ENCODE measurements around the gene PNLIPRP2. TPM values are rescaled to one million over a fixed set of nuclear protein-coding genes. Genes with fewer than 3 reads are reported as not detected.

The PNLIPRP2 gene
- total RNA-seq, 1 experiment from 2014 or later = 1.1 TPM

- no peak overlapping the region for H3K27ac ChIP-seq (ENCODE audit: low read depth, low read length)
- no peaks in the 10 kb centered on the region for H4K20me1 ChIP-seq (ENCODE audit: insufficient read depth)
- TF ChIP-seq ZBTB33 (IDR thresholded peaks at IDR 0.05; ENCODE audit: extremely low read depth, insufficient replicate concordance, low read length) = no peak
- TF ChIP-seq FOSL1 (IDR thresholded peaks at IDR 0.05; ENCODE audit: low read depth) = no peak
- no peak for TF ChIP-seq REST (IDR thresholded peaks at IDR 0.05; ENCODE audit: low read depth)
- no peak for TF ChIP-seq ZNF274 (IDR thresholded peaks at IDR 0.05; ENCODE audit: low read depth, low read length)
- ATAC-seq = no peak
- BruUV-seq (replicated peaks) = no TSS peak
- peaks cover 35% of the 10 kb centered on the region for H3K27me3 ChIP-seq (ENCODE audit: insufficient read depth, low read length)
- no peaks in the 10 kb centered on the region for H3K36me3 ChIP-seq (ENCODE audit: control insufficient read depth in 1 of 2, insufficient read depth in 2 of 2, low read length in 2 of 2)
- H3K9ac ChIP-seq (ENCODE audit: low read length) = no peak overlapping the region
- no peak overlapping the region for H3K4me2 ChIP-seq (ENCODE audit: low read length)
- intact Hi-C loops (cut with micrococcal nuclease) = no loop called here
- H3K4me3 ChIP-seq (replicated peaks in 1 of 2; ENCODE audit: low read depth in 1 of 2, low read length in 2 of 2) = no peak overlapping the region
- H3K79me2 ChIP-seq (ENCODE audit: insufficient read depth, low read length) = no peaks in the 10 kb centered on the region
- H3K9me3 ChIP-seq (ENCODE audit: control insufficient read depth in 1 of 2, insufficient read depth in 1 of 2, low read depth in 1 of 2, low read length in 2 of 2) = no peaks in the 10 kb centered on the region
- ChIA-PET CTCF (no interaction called here), RAD21 (ENCODE audit: low non-redundant PET in 1 of 2, low total read pairs in 2 of 2, uncharacterized antibody in 2 of 2, unreplicated experiment in 2 of 2) (no interaction called here), POLR2A (no interaction called here)
- no peak for DNase-seq (ENCODE audit: low read depth, low spot score)
- H3K9me2 ChIP-seq (ENCODE audit: insufficient read depth) = no peaks in the 10 kb centered on the region
- no peak overlapping the region for H2AFZ ChIP-seq (ENCODE audit: low read depth, low read length, poor library complexity, severe bottlenecking)
- H3K4me1 ChIP-seq (ENCODE audit: control insufficient read depth in 1 of 2, insufficient read depth in 2 of 2, low read length in 2 of 2) = no peaks in the 10 kb centered on the region
Observed at GRCh38 chr10:116574797-116575196, 46.0 kb upstream of the PNLIPRP2 start.

Measured in HCT116 (cell line).